DMS 273 treated with DMSO at 0.1 percent for 48 hours (cell line): ENCODE results near the gene FSTL4.

ENCODE experiments used
- DNase-seq: peaks from one replicate; lab custom pipeline; 2025; lab: John Stamatoyannopoulos, UW

FSTL4 gene

GRCh38 chr5:133164759-133165158 lies 447.6 kb downstream of the FSTL4 start:
- DNase-seq = no peak

DNA sequence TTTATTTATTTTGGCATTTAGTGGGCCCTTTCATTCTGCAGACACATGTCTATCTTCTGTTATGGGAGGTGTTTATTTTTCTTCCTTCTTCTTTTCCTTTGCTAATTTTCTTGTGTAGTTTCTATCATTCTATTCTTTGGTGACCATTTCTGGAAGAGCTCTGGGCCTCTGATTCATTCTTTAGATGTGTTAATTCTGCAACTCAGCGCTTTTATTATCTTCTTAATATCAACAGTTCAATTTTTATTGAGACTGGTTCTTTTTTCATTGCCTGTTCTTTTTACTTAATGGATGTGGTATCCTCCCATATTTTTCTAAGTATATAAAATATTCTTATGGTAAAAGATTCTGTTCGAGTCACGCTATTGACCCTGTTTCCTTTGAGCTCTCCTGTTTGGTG lies 448.5 kb downstream of the FSTL4 start:
- no peak for DNase-seq

GRCh38 chr5:133159543-133159942 lies 452.8 kb downstream of the FSTL4 start:
- DNase-seq = no peak

DNA sequence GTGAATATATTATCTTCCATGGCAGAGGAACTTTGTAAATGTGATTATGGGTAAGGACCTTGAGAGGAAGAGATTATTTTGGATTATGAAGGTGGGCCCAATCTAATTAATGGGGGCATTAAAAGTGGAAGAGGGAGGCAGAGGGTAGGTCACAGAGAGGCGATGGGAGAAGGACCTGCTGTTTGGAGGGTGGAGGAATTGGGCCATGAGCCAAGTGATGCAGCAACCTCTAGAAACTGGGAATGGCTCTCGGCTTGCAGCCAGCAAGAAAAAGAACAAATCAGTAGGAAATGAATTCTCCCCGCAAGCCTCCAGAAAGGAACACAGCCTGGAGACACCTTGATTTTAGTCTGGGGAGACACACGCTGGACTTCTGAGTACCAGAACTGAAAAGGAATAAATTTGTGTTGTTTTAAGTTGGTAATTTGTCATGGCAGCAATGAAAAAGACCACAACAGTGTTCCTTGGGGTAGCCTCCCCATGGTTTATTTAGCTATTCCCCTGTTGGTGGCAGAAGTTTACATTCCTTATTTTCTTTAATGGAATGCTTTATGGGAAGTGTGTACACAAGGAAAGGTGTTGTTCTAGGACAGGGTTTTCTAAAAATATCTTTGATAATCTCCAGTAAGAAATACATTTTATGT lies 456.9 kb downstream of the FSTL4 start:
- DNase-seq = peak; percentile 28

- no peak for DNase-seq
These were observed 457.9 kb downstream of the FSTL4 start for GRCh38 chr5:133154274-133155075.

DNA sequence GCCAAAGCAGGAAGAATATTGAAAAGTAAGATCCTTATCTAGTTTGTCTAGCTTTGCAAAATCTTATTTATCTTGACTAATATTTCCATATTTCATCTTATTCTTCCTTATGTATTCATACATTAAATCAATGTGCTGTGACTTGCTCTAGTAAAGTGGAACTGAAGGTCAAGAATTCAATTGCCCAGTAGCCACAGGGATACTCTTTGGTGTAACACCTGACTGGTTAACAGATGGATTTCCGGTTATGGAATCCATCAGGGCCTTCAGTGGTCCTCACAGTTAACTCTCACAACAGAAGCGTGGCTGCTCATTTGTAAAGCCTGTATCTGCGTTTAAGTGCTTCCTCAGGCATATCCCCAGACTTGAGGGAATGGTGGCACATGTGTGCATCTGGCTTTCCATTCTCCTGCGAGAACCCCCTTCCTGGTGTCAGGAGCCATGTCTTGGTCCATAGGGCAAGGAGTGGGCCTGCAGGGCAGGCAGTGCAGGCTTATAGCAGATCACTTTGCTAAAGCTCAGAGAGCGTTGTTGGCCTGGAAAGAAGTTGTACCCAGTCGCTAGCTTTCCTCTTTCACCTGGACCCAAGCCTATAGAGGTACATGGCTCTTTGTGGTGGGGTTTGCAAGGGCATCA lies 461.3 kb downstream of the FSTL4 start:
- no peak for DNase-seq

GRCh38 chr5:133149345-133149744 lies 463.0 kb downstream of the FSTL4 start:
- peak; percentile 80 for DNase-seq

GRCh38 chr5:133147815-133148567 lies 464.4 kb downstream of the FSTL4 start:
- DNase-seq = no peak

DNA sequence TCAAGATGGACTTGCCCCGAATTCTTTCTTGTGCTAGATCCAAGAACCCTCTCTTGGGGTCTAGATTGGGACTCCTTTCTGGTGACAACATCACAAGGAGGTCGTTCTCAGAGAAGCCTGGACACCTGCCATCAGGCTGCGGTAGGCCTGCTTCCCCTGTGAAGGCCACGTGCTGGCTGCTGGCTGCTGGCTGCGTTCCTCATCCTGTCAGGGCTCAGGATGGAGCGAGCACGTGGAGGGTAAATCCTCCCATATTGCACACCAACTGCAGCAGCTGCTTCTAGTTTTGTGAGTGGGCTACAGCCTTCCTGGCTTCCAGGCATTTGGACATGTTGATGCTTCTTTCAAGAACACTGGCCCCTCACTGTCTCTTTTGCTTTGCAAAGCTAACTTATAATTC lies 464.9 kb downstream of the FSTL4 start:
- DNase-seq = no peak
